ENCODE data around the gene RNF123.

GRCh38 chr3:49647741-49648140, 41.6 kb upstream of the RNF123 start:
- TF ChIP-seq POLR2A (IDR thresholded peaks at IDR 0.05; ENCODE audit: low read depth, low read length) (no peak), POLR2AphosphoS5 (IDR thresholded peaks at IDR 0.05; ENCODE audit: low read depth, low read length) (no peak), TAF1 (IDR thresholded peaks at IDR 0.05; ENCODE audit: low read depth, low read length) (no peak), SPI1 (IDR thresholded peaks at IDR 0.05; ENCODE audit: low read depth, low read length) (no peak), PAX5 (IDR thresholded peaks at IDR 0.05; ENCODE audit: insufficient read depth, low read length, severe bottlenecking) (no peak)
